OCI-LY1 (cell line): ENCODE data around the gene HOXD4.

Experiments used
- CTCF ChIP-seq: fragments of 200-600 bp; sonication (generic), shearing (Covaris generic); IDR thresholded peaks from 2 replicates; pipeline ENCODE4 v1.5.1; 2017; ENCODE audit warnings: mild to moderate bottlenecking, antibody characterized with exemption, low read length, moderate library complexity, mixed read lengths
- EZH2 ChIP-seq: fragments of 200-600 bp; sonication (generic), shearing (Covaris generic); IDR thresholded peaks from 2 replicates; pipeline ENCODE4 v1.8.0; 2017; ENCODE audit warnings: borderline replicate concordance, mixed run types, mild to moderate bottlenecking, antibody characterized with exemption, low read length, moderate library complexity, mixed read lengths

DNA sequence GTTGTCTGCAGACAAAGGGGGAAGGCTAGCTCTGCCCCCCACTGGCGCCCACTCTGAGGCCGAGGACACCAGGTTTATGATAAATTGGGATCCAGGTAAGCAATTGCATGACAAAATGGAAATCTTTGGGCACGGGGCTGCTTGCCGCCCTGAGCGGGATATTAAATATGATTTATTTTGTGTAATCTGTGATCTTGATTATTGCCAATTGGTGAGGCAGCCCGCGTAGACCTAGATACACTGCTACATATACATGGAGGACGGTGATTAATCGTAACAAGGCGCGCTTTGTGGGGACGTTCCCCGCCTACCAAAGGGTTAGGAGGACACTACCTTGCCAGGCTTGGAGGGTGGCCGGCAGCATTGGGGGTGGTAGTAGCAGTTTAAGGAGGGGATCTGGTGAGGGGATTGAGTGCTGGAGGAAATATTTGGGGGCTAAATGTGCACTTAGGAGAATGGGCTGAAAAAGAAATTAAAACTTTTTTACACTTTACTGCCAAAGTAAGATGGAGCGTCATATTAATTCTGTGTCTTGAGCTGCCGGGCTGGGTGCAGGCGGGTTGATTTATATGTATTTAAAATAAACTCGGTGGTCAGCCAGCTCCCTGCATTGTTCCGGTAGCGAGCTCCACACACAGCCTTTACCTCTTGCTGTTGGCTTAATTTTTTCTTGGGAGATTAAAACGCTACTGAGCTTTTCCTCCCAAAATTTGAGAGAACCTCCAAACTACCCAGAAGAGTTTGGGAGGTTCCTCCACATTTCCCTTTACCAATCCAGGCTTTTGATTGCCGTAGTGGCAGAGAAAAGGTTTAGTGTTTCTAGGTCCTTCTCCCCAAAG lies 9.9 kb downstream of the HOXD4 start:
- no peak for TF ChIP-seq CTCF
- no peak for TF ChIP-seq EZH2
